WERI-Rb-1 (cell line): ENCODE results near the gene ME1.

ENCODE experiments used
- DNase-seq: peaks from one replicate; pipeline ENCODE4 v3.0.0-alpha.2; 2020
- H3K27ac ChIP-seq: fragments of 250-450 bp; sonication (Bioruptor Pico); 2 replicates; pipeline ENCODE4 v1.5.1; 2020; ENCODE audit warnings: mild to moderate bottlenecking, moderate library complexity
- H3K27me3 ChIP-seq: fragments of 250-450 bp; sonication (Bioruptor Pico); 2 replicates; pipeline ENCODE4 v1.5.1; 2021; ENCODE audit warnings: mild to moderate bottlenecking, low read depth, moderate library complexity; ENCODE audit not compliant: insufficient read depth, severe bottlenecking
- H3K36me3 ChIP-seq: fragments of 250-450 bp; sonication (Bioruptor Pico); 2 replicates; pipeline ENCODE4 v1.5.1; 2020; ENCODE audit warnings: mild to moderate bottlenecking, moderate library complexity
- H3K4me3 ChIP-seq: 2 replicates; pipeline ENCODE4 v1.5.1; 2011; ENCODE audit warnings: low read depth, mild to moderate bottlenecking, control low read depth, low read length
- H3K9me3 ChIP-seq: fragments of 250-450 bp; sonication (Bioruptor Pico); 2 replicates; pipeline ENCODE4 v1.5.1; 2021; ENCODE audit warnings: mild to moderate bottlenecking, moderate library complexity; ENCODE audit not compliant: severe bottlenecking
- CTCF ChIP-seq: IDR thresholded peaks from 2 replicates; pipeline ENCODE4 v1.5.1; 2011; ENCODE audit warnings: low read depth, mild to moderate bottlenecking, control low read depth, inconsistent platforms, low read length

The ME1 gene

GRCh38 chr6:83378621-83379388, 52.0 kb downstream of the ME1 start:
- Histone ChIP-seq H3K4me3 (no peak overlapping the region), H3K9me3 (no peaks in the 10 kb centered on the region), H3K27me3 (no peaks in the 10 kb centered on the region), H3K36me3 (no peaks in the 10 kb centered on the region), H3K27ac (no peak overlapping the region)
- no peak for TF ChIP-seq CTCF
- DNase-seq = no peak

- DNase-seq = no peak
- Histone ChIP-seq H3K27me3 (no peaks in the 10 kb centered on the region), H3K4me3 (no peak overlapping the region), H3K36me3 (no peaks in the 10 kb centered on the region), H3K27ac (no peak overlapping the region), H3K9me3 (no peaks in the 10 kb centered on the region)
- no peak for TF ChIP-seq CTCF
Measured at GRCh38 chr6:83371423-83371822, 59.4 kb downstream of the ME1 start.

GRCh38 chr6:83370567-83370966, 60.3 kb downstream of the ME1 start:
- TF ChIP-seq CTCF = no peak
- Histone ChIP-seq H3K36me3 (no peaks in the 10 kb centered on the region), H3K9me3 (no peaks in the 10 kb centered on the region), H3K27ac (no peak overlapping the region), H3K27me3 (no peaks in the 10 kb centered on the region), H3K4me3 (no peak overlapping the region)
- DNase-seq = no peak

- Histone ChIP-seq H3K4me3 (no peak overlapping the region), H3K27me3 (no peaks in the 10 kb centered on the region), H3K9me3 (no peaks in the 10 kb centered on the region), H3K36me3 (no peaks in the 10 kb centered on the region), H3K27ac (no peak overlapping the region)
- no peak for TF ChIP-seq CTCF
- no peak for DNase-seq
Measured at GRCh38 chr6:83369692-83370091, 61.2 kb downstream of the ME1 start.

- Histone ChIP-seq H3K27ac (no peak overlapping the region), H3K9me3 (no peaks in the 10 kb centered on the region), H3K4me3 (no peak overlapping the region), H3K36me3 (no peaks in the 10 kb centered on the region), H3K27me3 (no peaks in the 10 kb centered on the region)
- DNase-seq = no peak
- no peak for TF ChIP-seq CTCF
Measured at GRCh38 chr6:83368577-83368976, 62.3 kb downstream of the ME1 start.

- Histone ChIP-seq H3K36me3 (no peaks in the 10 kb centered on the region), H3K27ac (no peak overlapping the region), H3K9me3 (no peaks in the 10 kb centered on the region), H3K4me3 (no peak overlapping the region), H3K27me3 (no peaks in the 10 kb centered on the region)
- TF ChIP-seq CTCF = no peak
- DNase-seq = no peak
Measured at GRCh38 chr6:83367104-83367503, 63.7 kb downstream of the ME1 start.
